HG02884 (cell line): ENCODE results near the gene PMM2.

Experiments
- ATAC-seq: cut with Tn5 transposase; IDR thresholded peaks from one replicate; pipeline ENCODE4 v1.9.1; 2021; ENCODE audit warnings: mild to moderate bottlenecking, moderate library complexity; ENCODE audit not compliant: unreplicated experiment

PMM2 gene

GRCh38 chr16:8885674-8886592 is 88.3 kb downstream of the PMM2 start:
- no peak for ATAC-seq

- no peak for ATAC-seq
Observed at GRCh38 chr16:8886593-8887430, 89.2 kb downstream of the PMM2 start.

DNA sequence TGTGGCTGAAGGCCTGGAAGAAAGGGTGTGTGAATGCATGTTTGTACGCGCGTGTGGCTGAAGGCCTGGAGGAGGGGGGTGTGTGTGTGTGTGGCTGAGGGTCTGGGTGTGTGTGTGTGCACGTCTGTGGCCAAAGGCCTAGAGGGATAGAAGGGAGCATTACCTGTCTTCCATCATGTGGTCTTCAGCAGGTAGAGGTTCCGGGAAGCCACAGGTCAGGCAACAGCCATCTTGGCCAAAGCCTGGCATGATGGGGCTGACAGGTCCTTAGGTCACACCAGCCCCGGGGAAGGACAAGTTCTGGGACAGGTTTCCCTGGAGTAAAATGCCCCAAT is 89.8 kb downstream of the PMM2 start:
- no peak for ATAC-seq

- ATAC-seq: no peak
Observed at GRCh38 chr16:8887952-8888560, 90.4 kb downstream of the PMM2 start.

DNA sequence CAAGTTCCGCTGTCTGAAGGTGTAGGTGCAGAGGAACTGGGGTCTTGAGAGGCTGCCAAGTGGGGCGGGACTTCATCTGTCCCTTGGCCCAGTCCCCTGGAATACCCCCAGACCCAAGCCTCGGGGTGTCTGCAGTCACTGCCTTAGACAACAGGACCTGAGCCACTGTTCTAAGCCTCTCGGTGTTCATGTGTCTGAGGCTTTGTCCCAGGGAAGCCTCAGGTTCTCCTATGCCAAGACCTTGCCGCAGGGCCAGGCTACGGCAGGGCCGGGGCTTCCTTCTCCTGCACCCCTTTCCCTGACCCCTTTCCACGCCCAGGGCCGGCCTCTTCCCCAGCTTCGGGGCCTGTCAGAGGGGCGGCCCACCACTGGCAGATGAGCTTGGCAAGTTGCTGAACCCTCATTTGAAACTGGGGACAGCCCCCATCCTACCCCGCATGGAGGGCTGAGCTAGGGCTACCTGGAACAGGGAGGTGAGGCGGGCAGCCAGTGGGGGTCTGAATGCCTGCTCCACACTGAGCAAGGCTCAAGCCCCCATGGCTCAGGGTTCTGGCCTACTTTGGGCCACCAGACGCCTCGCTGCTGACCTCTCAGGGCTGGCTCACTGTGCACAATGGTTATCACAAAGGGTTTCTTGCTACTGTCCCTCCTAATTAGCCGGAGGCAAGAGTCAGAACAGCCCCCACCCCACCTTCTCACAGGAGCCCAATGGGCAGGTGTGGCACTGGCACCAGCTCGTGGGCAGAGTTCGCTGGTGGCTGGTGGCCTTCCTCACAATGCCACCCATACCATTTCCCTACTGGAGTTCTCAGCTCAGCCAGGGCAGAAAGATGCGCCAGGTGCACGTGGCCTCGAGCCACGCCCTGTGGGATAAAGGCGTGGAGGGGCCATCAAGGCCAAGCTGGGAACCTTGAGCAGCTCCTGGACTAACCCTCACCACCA is 91.6 kb downstream of the PMM2 start:
- no peak for ATAC-seq

GRCh38 chr16:8889893-8890548 is 92.4 kb downstream of the PMM2 start:
- no peak for ATAC-seq

DNA sequence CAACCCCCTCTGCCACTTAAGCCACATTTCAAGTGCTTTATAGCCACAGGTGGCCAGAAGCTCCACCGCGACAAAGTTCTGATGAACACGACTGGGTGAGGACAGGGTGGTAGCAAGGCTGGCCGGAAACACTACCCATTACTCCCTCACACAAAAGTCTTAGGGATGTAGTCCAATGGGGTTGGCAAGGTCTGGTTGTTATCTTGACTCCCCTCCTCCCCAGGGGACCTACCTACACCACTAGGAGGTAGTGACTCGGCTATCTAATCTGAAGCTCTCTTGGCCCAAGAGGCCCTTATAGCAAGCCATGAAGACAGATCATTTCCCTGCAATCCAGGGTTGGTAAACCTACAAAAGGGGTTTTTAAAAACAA is 92.9 kb downstream of the PMM2 start:
- no peak for ATAC-seq

DNA sequence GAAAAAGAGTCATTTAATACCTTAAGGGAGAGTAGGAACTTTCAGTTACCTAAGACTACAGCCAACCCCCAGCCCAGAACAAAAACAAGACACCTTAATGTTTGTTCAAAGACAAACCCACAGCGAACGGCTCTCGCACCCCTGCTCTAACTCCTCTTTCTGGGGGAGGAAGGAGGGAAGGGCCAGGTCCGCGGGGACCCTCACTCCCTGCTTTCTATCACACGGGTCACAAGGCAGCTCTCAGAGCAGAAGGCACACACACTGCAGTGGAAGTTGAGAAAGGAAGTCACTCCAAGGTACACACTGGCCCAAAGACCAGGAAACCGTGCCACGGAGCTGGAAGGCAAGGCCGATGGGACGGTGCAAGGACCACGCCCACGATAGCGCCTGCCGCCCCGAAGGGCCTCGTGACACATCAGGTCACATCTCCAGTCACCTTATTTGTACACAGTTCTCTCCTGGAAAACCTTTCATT is 94.5 kb downstream of the PMM2 start:
- ATAC-seq: peak; percentile 30

- ATAC-seq: no peak
Observed at GRCh38 chr16:8893426-8893825, 95.8 kb downstream of the PMM2 start.

- ATAC-seq: no peak
Observed at GRCh38 chr16:8893976-8894690, 96.5 kb downstream of the PMM2 start.

DNA sequence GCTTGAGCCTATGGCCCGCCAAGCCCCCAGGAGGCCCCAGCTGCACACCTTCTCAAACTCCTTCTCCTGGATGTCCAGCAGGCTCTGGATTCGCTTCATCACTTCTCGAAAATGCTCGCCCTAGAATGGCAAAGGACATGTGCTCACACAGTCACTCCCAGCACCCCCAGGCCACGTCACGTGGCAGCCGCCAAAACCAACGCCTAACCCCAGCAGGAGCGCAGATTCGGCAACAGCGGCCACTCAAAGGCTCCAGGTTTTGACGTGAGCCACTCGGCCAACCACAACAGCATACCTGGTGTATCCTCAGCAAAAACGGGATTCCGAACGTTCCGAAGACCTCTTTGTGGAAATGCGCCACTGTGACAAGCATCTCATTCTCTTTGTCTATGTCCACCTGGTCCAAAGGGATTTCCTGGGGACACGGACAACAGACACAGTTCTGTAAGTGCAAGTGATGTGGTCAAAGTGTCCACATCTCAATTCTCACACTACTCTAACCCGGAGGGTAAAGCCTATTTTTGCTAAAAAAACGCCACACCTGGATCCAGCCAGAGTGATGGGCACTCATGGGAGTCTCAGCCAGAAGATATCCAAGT is 97.2 kb downstream of the PMM2 start:
- no peak for ATAC-seq

DNA sequence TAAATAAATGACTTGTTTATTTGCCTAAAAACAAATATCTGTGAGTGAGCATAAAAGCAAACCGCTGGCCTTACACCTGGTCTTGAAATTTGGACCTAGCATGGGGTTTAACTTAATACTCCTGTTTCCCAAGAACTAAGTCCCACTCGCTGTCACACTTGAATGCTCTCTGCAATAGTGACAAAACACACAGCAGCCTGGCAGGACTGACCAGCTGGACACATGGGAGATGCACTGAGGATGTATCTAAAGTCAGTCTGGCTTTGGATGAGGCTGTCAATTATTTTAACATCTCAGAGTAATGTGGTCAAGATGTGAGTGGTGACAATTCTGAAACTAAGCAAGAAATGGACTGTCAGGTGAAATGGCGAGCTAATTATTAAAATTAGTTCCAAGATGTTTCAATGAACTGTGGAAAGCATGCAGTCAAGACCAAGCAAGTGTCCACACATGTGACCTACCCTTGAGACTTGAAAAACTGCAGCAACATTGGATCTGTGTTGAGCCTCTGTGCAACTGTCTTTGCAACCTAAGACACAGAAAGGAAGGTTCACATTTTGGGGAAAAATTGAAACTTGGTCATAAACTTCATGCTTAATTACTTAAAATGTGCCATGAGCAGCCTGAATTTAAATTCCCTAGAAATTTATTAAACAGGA is 101.2 kb downstream of the PMM2 start:
- no peak for ATAC-seq
